Erythroblast (primary cell): ENCODE results near the gene AGO3.

Experiments
- DNase-seq, 2 experiments: peaks; one replicate each; lab custom pipeline; 2025; lab: John Stamatoyannopoulos, UW
- GATA1 ChIP-seq: IDR thresholded peaks from 2 replicates; pipeline ENCODE4 v1.6.1; 2011; ENCODE audit warnings: low read depth, mild to moderate bottlenecking, control low read depth, low read length, moderate library complexity
- POLR2A ChIP-seq: IDR thresholded peaks from 2 replicates; pipeline ENCODE4 v1.6.1; 2011; ENCODE audit warnings: mild to moderate bottlenecking, low read length

AGO3 gene

DNA sequence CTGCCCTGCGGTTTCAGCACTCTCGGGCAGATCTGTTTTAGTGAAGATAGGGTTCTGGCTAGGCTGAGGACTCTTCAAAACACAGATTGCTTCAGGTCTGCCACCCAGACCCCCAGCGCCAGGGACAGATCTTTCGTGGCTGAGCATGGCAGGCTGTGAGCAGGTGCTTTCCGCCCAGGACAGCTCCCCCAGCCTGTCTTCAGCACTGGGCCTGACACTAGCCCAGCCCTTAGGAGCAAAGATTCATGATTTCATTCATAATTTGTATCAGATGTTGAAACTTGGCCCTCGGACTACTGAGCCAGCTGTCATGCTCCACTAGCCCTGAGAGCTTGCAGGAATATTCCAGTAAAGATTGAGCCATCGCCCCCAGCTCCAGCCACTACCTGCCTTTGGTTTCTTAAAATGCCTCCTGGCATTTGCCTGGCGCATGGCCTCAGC is 163.7 kb downstream of the AGO3 start:
- TF ChIP-seq GATA1, result no peak
- TF ChIP-seq POLR2A, result no peak
- no peak for DNase-seq

DNA sequence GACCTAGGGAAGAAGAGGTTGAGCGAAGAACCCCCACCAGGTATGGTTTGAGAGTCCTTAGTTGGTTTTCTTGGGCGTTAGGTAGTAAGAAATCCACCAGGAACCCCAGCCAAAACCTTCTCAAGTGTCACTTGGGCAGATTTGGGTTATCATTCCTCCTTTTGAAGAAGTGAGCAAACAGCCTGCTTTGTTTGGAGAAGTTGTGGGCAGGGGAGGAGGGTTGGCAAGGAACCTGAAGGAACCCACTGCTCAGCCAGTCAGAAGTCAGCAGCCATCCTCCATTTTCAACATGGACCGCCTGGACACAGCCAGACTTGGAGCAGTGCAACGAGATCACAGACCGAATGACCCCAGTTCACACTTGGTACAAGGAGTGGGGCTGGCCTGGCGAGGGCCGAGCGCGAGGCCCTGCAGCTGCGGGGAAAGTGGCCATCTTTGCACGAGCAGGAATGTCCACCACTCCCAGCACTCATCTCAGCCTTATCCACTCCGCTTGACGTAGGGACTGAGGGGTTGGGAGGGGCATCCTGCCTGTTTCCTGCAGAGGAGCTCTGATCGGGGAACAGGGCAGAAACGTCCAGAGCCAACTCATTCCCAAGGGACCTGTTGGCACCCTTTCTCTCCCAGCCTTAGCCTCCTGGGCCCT is 165.0 kb downstream of the AGO3 start:
- TF ChIP-seq POLR2A (no peak), GATA1 (no peak)

DNA sequence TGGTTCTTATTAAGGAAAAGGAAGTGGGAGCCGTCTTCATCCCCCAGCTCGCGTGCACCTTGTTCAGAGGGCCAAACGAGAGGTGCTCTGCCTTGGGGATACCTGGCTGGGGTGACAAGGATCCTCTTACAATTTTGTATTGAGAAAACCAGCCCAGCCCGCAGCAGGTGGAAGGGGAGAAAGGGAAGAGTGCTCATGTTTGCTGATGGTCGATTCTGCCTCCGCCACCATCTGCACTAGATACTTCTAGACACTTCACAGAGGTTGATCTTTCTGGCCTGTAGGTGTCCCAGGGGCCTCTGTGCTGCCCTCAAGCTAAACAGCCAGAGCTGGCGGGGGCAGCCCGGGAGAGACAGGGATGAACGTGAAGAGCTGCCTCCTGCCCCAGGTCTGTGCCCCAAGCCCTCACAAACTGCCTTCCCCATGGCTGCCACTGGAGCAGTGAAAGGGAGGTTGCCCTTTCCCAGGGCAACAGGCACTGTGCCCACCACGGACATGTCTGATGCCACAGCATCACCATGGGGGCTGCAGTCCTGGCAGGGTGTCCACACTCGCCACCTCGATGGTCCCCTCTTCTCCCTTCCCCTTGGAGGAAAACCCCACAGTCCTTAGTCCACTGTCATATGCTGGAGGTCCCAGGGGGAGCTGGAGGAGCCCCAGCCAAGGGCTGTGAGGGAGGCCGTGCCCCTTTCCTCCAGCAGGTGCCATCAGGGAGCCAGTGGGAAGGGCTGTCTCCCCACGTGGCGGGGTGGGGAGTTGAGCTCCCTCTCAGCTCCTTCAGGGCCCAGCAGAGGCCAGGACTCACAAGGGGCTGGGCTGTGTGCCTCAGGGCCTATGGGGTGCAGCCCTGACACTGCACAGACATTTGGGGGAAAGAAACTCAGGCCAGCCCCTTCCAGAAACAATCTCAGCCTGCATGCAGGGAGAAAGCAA is 165.9 kb downstream of the AGO3 start:
- no peak for TF ChIP-seq GATA1
- no peak for TF ChIP-seq POLR2A
- DNase-seq, result peak in 1 of 2 experiments; percentile 25

More for the DNA sequence above, 165.0 kb downstream of the AGO3 start:
- no peak for DNase-seq

- no peak for TF ChIP-seq GATA1
- no peak for TF ChIP-seq POLR2A
- no peak for DNase-seq
These were observed 167.0 kb downstream of the AGO3 start for GRCh38 chr1:36097693-36098585.

- DNase-seq, result no peak
- TF ChIP-seq GATA1 (no peak), POLR2A (no peak)
These were observed 167.9 kb downstream of the AGO3 start for GRCh38 chr1:36098650-36099365.

GRCh38 chr1:36099681-36100341 is 168.9 kb downstream of the AGO3 start:
- DNase-seq, result peak; percentile 68 to 84
- no peak for TF ChIP-seq POLR2A
- no peak for TF ChIP-seq GATA1

GRCh38 chr1:36100376-36100775 is 169.5 kb downstream of the AGO3 start:
- TF ChIP-seq POLR2A, result no peak
- TF ChIP-seq GATA1, result no peak
- peak in 1 of 2 experiments; percentile 38 for DNase-seq

- DNase-seq, result no peak
These were observed 170.6 kb downstream of the AGO3 start for GRCh38 chr1:36101546-36101945.

GRCh38 chr1:36106269-36106668 is 175.4 kb downstream of the AGO3 start:
- no peak for DNase-seq
- TF ChIP-seq POLR2A, result no peak
- no peak for TF ChIP-seq GATA1

More at GRCh38 chr1:36101546-36101945, 170.6 kb downstream of the AGO3 start:
- TF ChIP-seq POLR2A (no peak), GATA1 (no peak)

DNA sequence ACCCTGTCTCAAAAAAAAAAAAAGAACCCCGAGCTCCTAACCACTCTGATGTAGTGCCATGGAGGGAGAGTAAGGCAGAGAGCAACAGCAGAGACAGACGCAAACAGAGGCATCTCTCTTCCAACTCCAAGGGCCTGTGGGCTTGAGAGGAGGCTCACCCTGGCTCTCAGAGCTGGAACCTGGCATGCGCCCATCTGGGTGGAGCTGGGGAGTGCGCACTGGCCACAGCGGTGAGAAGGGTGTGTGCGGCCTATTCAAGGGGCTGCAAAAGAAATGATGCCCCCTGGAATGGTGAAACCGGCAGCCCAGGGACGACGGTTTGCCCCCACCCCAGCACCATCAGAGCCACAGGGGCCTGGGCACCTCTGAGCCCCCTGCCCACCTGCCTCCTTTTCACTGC is 176.5 kb downstream of the AGO3 start:
- TF ChIP-seq GATA1, result no peak
- no peak for TF ChIP-seq POLR2A
- DNase-seq, result no peak

GRCh38 chr1:36108314-36108713 is 177.4 kb downstream of the AGO3 start:
- no peak for DNase-seq
- TF ChIP-seq GATA1 (no peak), POLR2A (no peak)

DNA sequence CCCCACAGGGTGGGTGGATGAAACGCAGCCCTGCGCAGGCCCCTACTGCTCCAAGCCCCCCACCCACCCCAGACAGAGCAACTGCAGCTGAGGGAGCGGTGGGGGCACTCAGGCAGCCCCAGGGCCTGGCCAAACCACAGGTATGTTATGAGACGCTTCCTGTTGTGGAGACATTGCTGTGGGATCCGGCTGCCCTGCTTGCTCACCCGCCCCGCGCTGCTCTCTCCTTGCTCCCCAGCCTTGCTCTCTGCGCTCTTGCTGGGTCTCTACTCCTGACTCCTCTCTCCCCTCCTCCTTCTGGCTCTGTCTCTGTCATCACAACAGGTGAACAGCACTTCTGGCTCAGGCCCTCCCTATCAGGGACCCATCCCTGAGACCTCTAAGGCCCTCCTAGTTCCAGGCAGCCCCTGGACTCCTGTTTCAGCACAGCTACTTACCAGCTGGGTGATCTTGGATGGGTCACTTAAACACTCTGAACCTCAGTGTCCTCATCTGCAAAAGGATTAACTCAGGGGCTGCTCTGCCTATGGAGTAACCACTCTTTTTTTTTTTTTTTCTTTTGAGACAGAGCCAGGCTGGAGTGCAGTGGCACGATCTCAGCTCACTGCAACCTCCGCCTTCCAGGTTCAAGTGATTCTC is 178.3 kb downstream of the AGO3 start:
- no peak for DNase-seq
- TF ChIP-seq POLR2A (no peak), GATA1 (no peak)

DNA sequence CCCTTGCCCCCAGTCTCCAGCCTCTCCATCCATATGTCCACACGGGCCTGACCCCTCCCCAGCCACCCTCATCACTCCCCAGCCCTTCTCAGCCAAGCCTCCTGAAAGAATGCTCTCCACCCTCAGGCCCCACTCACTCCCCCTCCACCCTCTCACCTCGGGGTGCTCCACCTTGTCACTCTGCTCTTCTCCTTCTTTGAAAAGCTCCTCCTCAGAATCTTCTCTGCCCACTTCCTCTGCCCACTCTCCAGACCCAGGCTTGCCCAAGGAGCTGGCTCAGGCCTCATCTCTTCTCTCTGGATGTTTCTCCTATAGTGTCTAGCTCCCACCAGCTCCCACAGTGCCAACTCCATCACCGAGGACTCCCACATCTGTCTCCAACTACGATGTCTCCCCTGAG is 180.2 kb downstream of the AGO3 start:
- TF ChIP-seq POLR2A (no peak), GATA1 (no peak)
- DNase-seq, result no peak
